Fibroblast of pulmonary artery (primary cell): ENCODE results near the gene DSG2.
A peak's percentile ranks its signal among the peaks of the same experiment; 100 is the strongest.

Experiments used
- DNase-seq: peaks from one replicate; pipeline ENCODE4 v3.0.0-alpha.2; 2010; ENCODE audit warnings: low read depth
- H3K4me3 ChIP-seq: replicated peaks from 2 replicates; pipeline ENCODE4 v1.5.1; 2011; ENCODE audit warnings: low read depth, mild to moderate bottlenecking, control low read depth, low read length, moderate library complexity
- CTCF ChIP-seq: IDR thresholded peaks from 2 replicates; pipeline ENCODE4 v1.5.1; 2011; ENCODE audit warnings: mild to moderate bottlenecking, control low read depth, low read length, inconsistent platforms; ENCODE audit errors: missing control alignments

The DSG2 gene

GRCh38 chr18:31508781-31509180 is 10.8 kb downstream of the DSG2 start:
- no peak for DNase-seq
- TF ChIP-seq CTCF = no peak
- no peak overlapping the region for H3K4me3 ChIP-seq

GRCh38 chr18:31509571-31509970 is 11.6 kb downstream of the DSG2 start:
- TF ChIP-seq CTCF = no peak
- no peak for DNase-seq
- H3K4me3 ChIP-seq = no peak overlapping the region

GRCh38 chr18:31510319-31510718 is 12.3 kb downstream of the DSG2 start:
- H3K4me3 ChIP-seq = no peak overlapping the region
- DNase-seq = no peak
- no peak for TF ChIP-seq CTCF

- no peak overlapping the region for H3K4me3 ChIP-seq
- no peak for DNase-seq
- peak; percentile 8 for TF ChIP-seq CTCF
These were observed 13.1 kb downstream of the DSG2 start for GRCh38 chr18:31511098-31511497.

- no peak for TF ChIP-seq CTCF
- no peak overlapping the region for H3K4me3 ChIP-seq
- peak; percentile 83 for DNase-seq
These were observed 14.3 kb downstream of the DSG2 start for GRCh38 chr18:31512203-31512764.

- TF ChIP-seq CTCF = no peak
- no peak overlapping the region for H3K4me3 ChIP-seq
- peak; percentile 75 for DNase-seq
These were observed 15.4 kb downstream of the DSG2 start for GRCh38 chr18:31513189-31513935.

- no peak overlapping the region for H3K4me3 ChIP-seq
- no peak for DNase-seq
- TF ChIP-seq CTCF = no peak
These were observed 18.5 kb downstream of the DSG2 start for GRCh38 chr18:31516437-31516836.
